DMS153 treated with DMSO at 0.1 percent for 48 hours (cell line): ENCODE measurements around the gene SLC9A4.
"Not testable (repeated sequence)": the region's sequence is repeated elsewhere in the genome, so short reads cannot be mapped to it uniquely, and the experiment has no call there.

Source experiments
- DNase-seq: peaks from one replicate; lab custom pipeline; 2025; ENCODE audit not compliant: unreplicated experiment; lab: John Stamatoyannopoulos, UW

Gene SLC9A4

GRCh38 chr2:102544182-102544581 is 71.2 kb downstream of the SLC9A4 start:
- no peak for DNase-seq

DNA sequence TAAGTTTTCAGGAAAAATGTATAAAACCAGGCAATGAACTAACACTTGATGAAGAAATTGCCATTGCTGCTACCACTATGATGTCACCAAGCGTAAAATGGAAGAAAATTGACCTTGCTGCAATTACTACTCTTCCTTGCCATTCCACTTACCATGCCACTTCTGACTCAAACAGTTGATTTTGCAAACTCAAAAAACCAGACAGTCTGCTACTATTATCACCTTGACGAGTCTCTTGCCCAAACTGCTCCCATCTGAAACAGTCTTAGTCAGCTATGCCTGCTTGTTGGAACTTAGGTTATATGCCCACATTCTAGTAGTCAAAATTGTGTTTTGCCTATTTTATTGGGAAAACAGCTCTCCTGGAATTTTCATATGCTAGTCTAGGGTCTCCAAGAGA is 74.4 kb downstream of the SLC9A4 start:
- DNase-seq, result no peak

DNA sequence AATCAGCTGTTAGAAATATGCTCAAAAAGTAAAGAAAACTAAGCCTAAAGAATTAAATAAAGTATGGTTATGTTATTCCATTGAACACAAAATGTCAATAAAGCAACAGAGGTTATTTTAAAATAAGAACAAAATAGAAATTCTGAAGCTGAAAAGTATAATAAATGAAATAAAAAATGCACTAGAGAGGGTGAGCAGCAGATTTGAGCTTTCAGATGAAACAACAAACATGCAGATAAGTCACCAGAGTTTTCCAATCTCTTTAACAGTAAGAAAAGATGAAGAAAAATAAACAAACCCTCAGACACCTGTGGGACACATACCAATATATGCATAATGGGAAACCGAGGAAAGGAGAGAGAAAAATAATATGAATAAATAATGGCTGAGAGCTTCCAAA is 76.0 kb downstream of the SLC9A4 start:
- DNase-seq, result no peak

- no peak for DNase-seq
Observed at GRCh38 chr2:102550151-102550550, 77.1 kb downstream of the SLC9A4 start.

DNA sequence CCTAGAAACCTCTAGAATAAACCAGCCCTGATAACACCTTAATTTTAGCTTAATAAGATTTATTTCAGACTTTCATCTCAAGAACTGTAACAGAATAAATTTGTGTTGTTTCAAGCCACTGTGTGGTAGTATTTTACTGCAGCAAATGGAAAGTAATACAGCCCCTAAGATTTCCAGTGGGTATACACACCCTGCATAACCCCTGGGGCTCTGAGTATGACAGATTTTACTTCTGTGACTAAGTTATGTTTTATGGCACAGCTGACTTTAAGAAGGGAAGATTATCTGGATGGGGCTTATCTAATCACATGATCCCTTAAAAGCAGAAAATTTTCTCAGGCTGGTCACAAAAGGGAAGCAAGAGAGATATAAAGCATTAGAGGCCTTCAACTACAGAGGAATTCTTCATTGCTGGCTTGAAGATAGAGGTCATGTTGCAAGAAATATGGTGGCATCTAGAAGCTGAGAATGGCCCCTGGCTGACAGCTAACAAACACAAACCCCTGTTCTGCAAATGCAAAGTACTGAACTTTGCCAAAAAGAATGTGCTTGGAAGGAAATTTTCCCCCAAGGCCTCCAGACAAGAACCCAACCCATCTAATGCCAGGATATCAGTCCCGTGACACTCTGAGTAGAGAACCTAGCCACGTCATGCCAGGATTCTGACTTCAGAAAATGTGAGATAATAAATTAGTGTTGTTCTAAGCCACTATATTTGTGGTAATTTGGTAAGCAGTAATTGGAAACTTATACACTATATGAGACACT is 78.5 kb downstream of the SLC9A4 start:
- no peak for DNase-seq

- DNase-seq, result no peak
Observed at GRCh38 chr2:102553601-102554000, 80.6 kb downstream of the SLC9A4 start.

DNA sequence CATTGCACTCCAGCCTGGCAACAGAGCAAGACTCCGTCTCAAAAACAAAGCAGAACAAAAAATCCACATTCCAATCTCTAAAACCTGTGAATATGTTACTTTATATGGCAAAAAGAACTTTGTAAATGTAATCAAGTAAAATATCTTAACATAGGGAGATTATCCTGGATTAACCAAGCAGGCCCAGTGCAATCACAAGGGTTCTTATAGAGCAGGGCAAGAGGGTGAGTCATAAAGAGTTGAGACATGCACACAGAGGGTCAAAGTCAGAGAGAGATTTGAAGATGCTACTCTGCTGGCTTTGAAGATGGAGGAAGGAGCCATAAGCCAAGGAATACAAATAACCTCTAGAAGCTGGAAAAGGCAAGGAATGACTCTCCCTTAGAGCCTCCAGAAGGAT is 85.4 kb downstream of the SLC9A4 start:
- DNase-seq, result no peak

DNA sequence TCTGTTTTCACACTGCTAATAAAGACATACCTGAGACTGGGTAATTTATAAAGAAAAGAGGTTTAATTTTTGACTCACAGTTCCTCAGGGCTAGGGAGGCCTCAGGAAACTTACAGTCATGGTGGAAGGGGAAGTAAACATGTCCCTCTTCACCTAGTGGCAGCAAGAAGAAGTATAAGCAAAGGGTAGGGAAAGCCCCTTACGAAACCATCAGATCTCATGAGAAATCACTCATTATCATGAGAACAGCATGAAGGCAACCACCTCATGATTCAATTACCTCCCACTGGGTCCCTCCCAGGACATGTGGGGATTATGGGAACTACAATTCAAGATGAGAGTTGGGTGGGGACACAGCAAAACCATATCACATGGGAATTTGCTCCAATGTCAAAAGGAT is 89.5 kb downstream of the SLC9A4 start:
- DNase-seq, result not testable (repeated sequence)

DNA sequence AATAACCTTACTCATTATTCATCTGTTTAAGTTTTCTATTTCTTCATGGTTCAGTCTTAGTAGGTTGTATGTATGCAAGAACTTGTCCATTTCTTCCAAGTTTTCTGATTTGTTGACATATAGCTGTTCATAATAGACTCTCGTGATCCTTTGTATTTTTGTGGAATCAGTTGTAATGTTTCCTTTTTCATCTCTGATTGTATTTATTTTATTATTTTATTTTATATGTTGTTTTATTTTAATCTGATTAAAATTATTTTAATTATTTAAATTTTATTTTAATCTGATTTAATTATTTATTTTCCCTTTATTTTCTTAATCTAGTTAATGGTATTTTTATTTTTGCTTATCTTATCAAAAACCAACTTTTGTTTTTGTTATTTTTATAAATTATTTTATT is 102.9 kb downstream of the SLC9A4 start:
- no peak for DNase-seq

DNA sequence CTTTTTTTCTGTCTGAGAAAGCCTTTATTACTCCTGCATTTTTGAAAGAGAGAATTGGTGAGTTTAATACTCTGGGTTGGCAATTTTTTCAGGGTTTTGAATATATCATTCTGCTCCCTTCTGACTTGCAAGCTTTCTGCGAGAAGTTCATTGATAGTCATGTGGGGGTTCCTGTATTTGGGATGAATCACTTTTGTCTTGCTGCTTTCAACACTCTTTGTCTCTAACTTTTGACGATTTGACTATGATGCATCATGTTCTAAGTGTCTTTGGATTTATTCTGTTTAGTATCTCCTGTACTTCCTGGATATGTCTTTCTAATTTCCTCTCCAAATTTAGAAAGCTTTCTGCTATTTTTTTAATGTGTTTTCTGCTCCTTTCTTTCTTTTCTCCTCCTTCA is 105.3 kb downstream of the SLC9A4 start:
- no peak for DNase-seq

GRCh38 chr2:102581911-102582310 is 108.9 kb downstream of the SLC9A4 start:
- DNase-seq, result no peak

DNA sequence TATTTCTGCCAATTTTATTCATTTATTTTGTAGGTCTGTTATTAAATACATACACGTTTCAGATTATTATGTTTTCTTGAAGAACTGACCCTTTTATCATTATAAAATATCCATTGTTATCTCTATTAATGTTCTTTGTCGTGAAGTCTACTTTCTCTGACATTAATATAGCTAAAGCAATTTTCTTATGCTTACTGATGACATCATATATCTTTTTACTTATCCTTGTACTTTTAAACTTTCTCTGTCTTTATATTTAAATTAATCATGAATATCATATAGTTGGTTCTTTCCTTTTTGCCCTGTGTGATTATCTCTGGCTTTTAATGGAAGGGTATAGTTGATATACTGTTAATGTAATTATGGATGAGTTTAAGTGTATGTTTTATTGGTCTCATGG is 109.8 kb downstream of the SLC9A4 start:
- DNase-seq, result no peak
